Spinal cord (tissue), 10 donors: ENCODE results near the gene BRIX1. TPM values are rescaled to one million over a fixed set of nuclear protein-coding genes. Genes with fewer than 3 reads are reported as not detected.
"Not testable (repeated sequence)": the region's sequence is repeated elsewhere in the genome, so short reads cannot be mapped to it uniquely, and the experiment has no call there.

ENCODE experiments used
- DNase-seq, 6 donors: peaks; one replicate each; pipeline versions ENCODE4 v3.0.0 to v3.0.0-alpha.2; 2013 to 2015; ENCODE audit warnings: low spot score in 6 of 6, low read depth in 4 of 6
- H3K27ac ChIP-seq: one replicate; pipeline ENCODE4 v1.5.1; 2013; ENCODE audit warnings: low read depth, low read length, control low read depth
- H3K27me3 ChIP-seq: one replicate; pipeline ENCODE4 v1.6.1; 2013; ENCODE audit warnings: low read length; ENCODE audit not compliant: control insufficient read depth, insufficient read depth
- H3K36me3 ChIP-seq: one replicate; pipeline ENCODE4 v1.6.1; 2013; ENCODE audit warnings: low read length; ENCODE audit not compliant: control insufficient read depth, insufficient read depth
- H3K4me1 ChIP-seq: one replicate; pipeline ENCODE4 v1.6.1; 2013; ENCODE audit warnings: low read length; ENCODE audit not compliant: control insufficient read depth, insufficient read depth
- H3K4me3 ChIP-seq: one replicate; pipeline ENCODE4 v1.5.1; 2013; ENCODE audit warnings: low read depth, low read length, control low read depth
- H3K9me3 ChIP-seq: one replicate; pipeline ENCODE4 v1.6.1; 2013; ENCODE audit warnings: low read length; ENCODE audit not compliant: control insufficient read depth, insufficient read depth
- WGBS: methylation state at CpG from one replicate; pipeline ENCODE4 v1.1.5; 2013; ENCODE audit warnings: missing lambda C conversion rate; ENCODE audit not compliant: insufficient coverage; 5-methylcytosine and 5-hydroxymethylcytosine counted together
- polyA plus RNA-seq, 2 donors: library from polyadenylated mRNA; unstranded; fragments of 120-200 nt; gene quantifications; one replicate each; pipeline ENCODE4 v1.2.1, GENCODE V29; 2013; ENCODE audit not compliant: insufficient read length in 2 of 2
- total RNA-seq, 2 donors: library from RNA; depleted of rRNA in 1 of 2; stranded (reverse); fragments of 120-200 nt in 1 of 2; fragments of >200 nt in 1 of 2; gene quantifications; one replicate each; pipeline versions ENCODE4 v1.2.3 to v1.2.4, GENCODE V29; 2013 to 2014
- donor health status: healthy.

Gene BRIX1
- total and polyA plus RNA-seq, 4 donors, result 30.1 to 35.7 (median 33.2) TPM

GRCh38 chr5:34905564-34905963 lies 9.9 kb upstream of the BRIX1 start:
- no peaks in the 10 kb centered on the region for H3K4me1 ChIP-seq
- peak in 2 of 6 donors; percentile 7 to 38 for DNase-seq
- H3K9me3 ChIP-seq, result no peaks in the 10 kb centered on the region
- no peak overlapping the region for H3K27ac ChIP-seq
- no CpG with 5 or more reads among the region's 2 CpGs for WGBS
- no peaks in the 10 kb centered on the region for H3K27me3 ChIP-seq
- H3K36me3 ChIP-seq, result no peaks in the 10 kb centered on the region
- no peak overlapping the region for H3K4me3 ChIP-seq

- H3K36me3 ChIP-seq, result peaks cover 5% of the 10 kb centered on the region
- no peak for DNase-seq
- WGBS, result no CpG with 5 or more reads among the region's 2 CpGs
- no peaks in the 10 kb centered on the region for H3K9me3 ChIP-seq
- H3K4me1 ChIP-seq, result peaks cover 9% of the 10 kb centered on the region
- H3K27ac ChIP-seq, result no peak overlapping the region
- H3K27me3 ChIP-seq, result no peaks in the 10 kb centered on the region
- no peak overlapping the region for H3K4me3 ChIP-seq
Observed at GRCh38 chr5:34913072-34913471, 2.4 kb upstream of the BRIX1 start.

GRCh38 chr5:34914671-34915138 lies 806 bp upstream of the BRIX1 start:
- H3K27ac ChIP-seq, result peak overlapping the region; percentile 94
- no peaks in the 10 kb centered on the region for H3K27me3 ChIP-seq
- peaks cover 9% of the 10 kb centered on the region for H3K4me1 ChIP-seq
- peak overlapping the region; percentile 99 for H3K4me3 ChIP-seq
- peaks cover 5% of the 10 kb centered on the region for H3K36me3 ChIP-seq
- no peaks in the 10 kb centered on the region for H3K9me3 ChIP-seq
- 2% methylated on average over 15 of the region's 20 CpGs for WGBS
- DNase-seq, result peak in 2 of 6 donors; percentile 17 to 20

GRCh38 chr5:34915856-34916192 lies 313 bp downstream of the BRIX1 start:
- peak overlapping the region; percentile 99 for H3K4me3 ChIP-seq
- peak overlapping the region; percentile 94 for H3K27ac ChIP-seq
- H3K27me3 ChIP-seq, result no peaks in the 10 kb centered on the region
- DNase-seq, result no peak
- no peaks in the 10 kb centered on the region for H3K9me3 ChIP-seq
- peaks cover 5% of the 10 kb centered on the region for H3K36me3 ChIP-seq
- 0% methylated on average over 16 of the region's 20 CpGs for WGBS
- H3K4me1 ChIP-seq, result peaks cover 9% of the 10 kb centered on the region

- H3K4me3 ChIP-seq, result peak overlapping the region; percentile 99
- H3K27me3 ChIP-seq, result no peaks in the 10 kb centered on the region
- DNase-seq, result no peak
- H3K4me1 ChIP-seq, result peaks cover 9% of the 10 kb centered on the region
- H3K27ac ChIP-seq, result no peak overlapping the region
- WGBS, result 20% methylated on average over 5 of the region's 6 CpGs
- H3K9me3 ChIP-seq, result no peaks in the 10 kb centered on the region
- H3K36me3 ChIP-seq, result peaks cover 6% of the 10 kb centered on the region
Observed at GRCh38 chr5:34916518-34916917, 1.0 kb downstream of the BRIX1 start.

- Histone ChIP-seq H3K9me3 (no peaks in the 10 kb centered on the region), H3K36me3 (peaks cover 5% of the 10 kb centered on the region), H3K27ac (no peak overlapping the region), H3K4me1 (peaks cover 9% of the 10 kb centered on the region), H3K27me3 (no peaks in the 10 kb centered on the region), H3K4me3 (no peak overlapping the region)
- 92% methylated on average over 2 of the region's 4 CpGs for WGBS
- DNase-seq, result no peak
Observed at GRCh38 chr5:34918025-34918424, 2.5 kb downstream of the BRIX1 start.

GRCh38 chr5:34919077-34919476 lies 3.6 kb downstream of the BRIX1 start:
- no peak for DNase-seq
- Histone ChIP-seq H3K36me3 (peaks cover 11% of the 10 kb centered on the region), H3K4me3 (no peak overlapping the region), H3K27me3 (no peaks in the 10 kb centered on the region), H3K9me3 (no peaks in the 10 kb centered on the region), H3K4me1 (peaks cover 9% of the 10 kb centered on the region), H3K27ac (no peak overlapping the region)
- WGBS, result no CpG with 5 or more reads among the region's 4 CpGs

GRCh38 chr5:34923256-34923655 lies 7.7 kb downstream of the BRIX1 start:
- not testable (repeated sequence) for H3K4me3 ChIP-seq, H3K9me3 ChIP-seq, H3K4me1 ChIP-seq, H3K27me3 ChIP-seq, H3K27ac ChIP-seq, DNase-seq
- H3K36me3 ChIP-seq, result peaks cover 22% of the 10 kb centered on the region
- 83% methylated on average over 1 of the region's 9 CpGs for WGBS

GRCh38 chr5:34923694-34924461 lies 8.4 kb downstream of the BRIX1 start:
- no peak for DNase-seq
- 90% methylated on average over 2 of the region's 3 CpGs for WGBS
- no peaks in the 10 kb centered on the region for H3K4me1 ChIP-seq
- no peak overlapping the region for H3K27ac ChIP-seq
- peaks cover 22% of the 10 kb centered on the region for H3K36me3 ChIP-seq
- no peaks in the 10 kb centered on the region for H3K27me3 ChIP-seq
- H3K4me3 ChIP-seq, result no peak overlapping the region
- no peaks in the 10 kb centered on the region for H3K9me3 ChIP-seq

GRCh38 chr5:34924462-34924765 lies 8.9 kb downstream of the BRIX1 start:
- H3K4me1 ChIP-seq, result no peaks in the 10 kb centered on the region
- H3K4me3 ChIP-seq, result no peak overlapping the region
- H3K27ac ChIP-seq, result no peak overlapping the region
- peaks cover 22% of the 10 kb centered on the region for H3K36me3 ChIP-seq
- no peaks in the 10 kb centered on the region for H3K27me3 ChIP-seq
- no peaks in the 10 kb centered on the region for H3K9me3 ChIP-seq
- no peak for DNase-seq
